ENCODE measurements around the gene NAV1. TPM values are rescaled to one million over a fixed set of nuclear protein-coding genes. Genes with fewer than 3 reads are reported as not detected.
A peak's percentile ranks its signal among the peaks of the same experiment; 100 is the strongest.

NAV1 gene
- total and polyA plus RNA-seq, 9 of the 15 experiments (the other 6 are each of a cell fraction or from before 2014, with no cell fraction given), result 0.91 to 16.8 (median 3.2) TPM

DNA sequence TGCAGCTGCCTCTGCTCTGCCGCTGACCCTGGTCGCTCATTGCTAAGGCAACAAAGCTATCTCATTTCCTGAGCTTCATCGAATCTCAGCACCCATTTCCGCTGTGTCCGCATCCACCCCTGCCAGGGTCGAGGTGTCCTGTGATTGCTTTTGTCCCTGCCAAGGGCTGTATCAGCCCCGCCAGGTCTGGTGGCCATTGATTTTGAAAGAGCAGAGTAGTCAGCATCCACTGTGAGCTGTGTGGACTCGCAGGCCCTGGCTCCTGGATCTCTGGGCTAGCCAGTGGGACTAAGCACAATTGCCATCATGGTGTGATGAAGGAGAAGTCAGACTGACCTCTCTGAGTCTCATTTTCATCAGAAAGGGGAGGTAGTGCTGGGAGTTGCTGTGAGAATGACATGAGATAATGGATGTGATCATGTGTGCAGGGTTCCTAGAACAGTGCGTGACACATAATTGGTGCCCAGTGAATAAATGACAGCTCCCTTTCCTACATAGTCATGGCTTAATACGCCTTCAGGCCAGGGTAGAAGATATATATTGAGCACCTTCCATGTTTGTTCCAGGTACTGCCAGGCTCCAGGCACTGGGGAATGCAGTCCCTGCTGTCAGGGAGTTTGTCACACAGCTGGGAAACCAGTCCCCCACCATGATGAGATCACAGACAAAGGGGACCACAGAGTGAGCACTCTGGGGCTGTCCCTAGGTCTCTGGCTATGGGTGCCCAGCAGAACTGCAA, 32.1 kb downstream of the NAV1 start (continued):
- peak; percentile 26 to 80; a peak in 2 of 4 replicates for TF ChIP-seq RCOR1 (IDR thresholded peaks at IDR 0.05; ENCODE audit: borderline replicate concordance in 1 of 2, low read depth in 2 of 2, low read length in 2 of 2)
- TF ChIP-seq, protein P1, sequence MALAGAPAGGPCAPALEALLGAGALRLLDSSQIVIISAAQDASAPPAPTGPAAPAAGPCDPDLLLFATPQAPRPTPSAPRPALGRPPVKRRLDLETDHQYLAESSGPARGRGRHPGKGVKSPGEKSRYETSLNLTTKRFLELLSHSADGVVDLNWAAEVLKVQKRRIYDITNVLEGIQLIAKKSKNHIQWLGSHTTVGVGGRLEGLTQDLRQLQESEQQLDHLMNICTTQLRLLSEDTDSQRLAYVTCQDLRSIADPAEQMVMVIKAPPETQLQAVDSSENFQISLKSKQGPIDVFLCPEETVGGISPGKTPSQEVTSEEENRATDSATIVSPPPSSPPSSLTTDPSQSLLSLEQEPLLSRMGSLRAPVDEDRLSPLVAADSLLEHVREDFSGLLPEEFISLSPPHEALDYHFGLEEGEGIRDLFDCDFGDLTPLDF (CRISPR knock-in tag; IDR thresholded peaks at IDR 0.05), result 0 out of 2 replicates have a peak, but pooled peaks have one; percentile 38
- TF ChIP-seq, protein P2, sequence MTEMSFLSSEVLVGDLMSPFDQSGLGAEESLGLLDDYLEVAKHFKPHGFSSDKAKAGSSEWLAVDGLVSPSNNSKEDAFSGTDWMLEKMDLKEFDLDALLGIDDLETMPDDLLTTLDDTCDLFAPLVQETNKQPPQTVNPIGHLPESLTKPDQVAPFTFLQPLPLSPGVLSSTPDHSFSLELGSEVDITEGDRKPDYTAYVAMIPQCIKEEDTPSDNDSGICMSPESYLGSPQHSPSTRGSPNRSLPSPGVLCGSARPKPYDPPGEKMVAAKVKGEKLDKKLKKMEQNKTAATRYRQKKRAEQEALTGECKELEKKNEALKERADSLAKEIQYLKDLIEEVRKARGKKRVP (CRISPR knock-in tag; IDR thresholded peaks at IDR 0.05), result 0 out of 2 replicates have a peak, but pooled peaks have one; percentile 27
- TF ChIP-seq NR2C1 (IDR thresholded peaks at IDR 0.05), result no peak
- TF ChIP-seq NR2C1 (tag; IDR thresholded peaks at IDR 0.05), result peak; percentile 48; the same call in 1 of the 2 replicates
- TF ChIP-seq, protein P3, sequence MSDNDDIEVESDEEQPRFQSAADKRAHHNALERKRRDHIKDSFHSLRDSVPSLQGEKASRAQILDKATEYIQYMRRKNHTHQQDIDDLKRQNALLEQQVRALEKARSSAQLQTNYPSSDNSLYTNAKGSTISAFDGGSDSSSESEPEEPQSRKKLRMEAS (CRISPR knock-in tag; IDR thresholded peaks at IDR 0.05), result 0 out of 2 replicates have a peak, but pooled peaks have one; percentile 28
- TF ChIP-seq SLC30A9 (CRISPR knock-in tag; IDR thresholded peaks at IDR 0.05), result no peak
- TF ChIP-seq PHF21A (IDR thresholded peaks at IDR 0.05; ENCODE audit: borderline replicate concordance, low read depth), result no peak
- TF ChIP-seq FOXA3 (CRISPR knock-in tag; conservative IDR thresholded peaks at IDR 0.05 in 1 of 2, IDR thresholded peaks at IDR 0.05 in 1 of 2), result 0 out of 4 replicates have a peak, but pooled peaks of 1 of the 2 experiments have one; percentile 2
- TF ChIP-seq HDAC2 (IDR thresholded peaks at IDR 0.05), result 0 out of 2 replicates have a peak, but pooled peaks have one; percentile 67
- TF ChIP-seq, protein P4, sequence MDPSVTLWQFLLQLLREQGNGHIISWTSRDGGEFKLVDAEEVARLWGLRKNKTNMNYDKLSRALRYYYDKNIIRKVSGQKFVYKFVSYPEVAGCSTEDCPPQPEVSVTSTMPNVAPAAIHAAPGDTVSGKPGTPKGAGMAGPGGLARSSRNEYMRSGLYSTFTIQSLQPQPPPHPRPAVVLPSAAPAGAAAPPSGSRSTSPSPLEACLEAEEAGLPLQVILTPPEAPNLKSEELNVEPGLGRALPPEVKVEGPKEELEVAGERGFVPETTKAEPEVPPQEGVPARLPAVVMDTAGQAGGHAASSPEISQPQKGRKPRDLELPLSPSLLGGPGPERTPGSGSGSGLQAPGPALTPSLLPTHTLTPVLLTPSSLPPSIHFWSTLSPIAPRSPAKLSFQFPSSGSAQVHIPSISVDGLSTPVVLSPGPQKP (CRISPR knock-in tag; IDR thresholded peaks at IDR 0.05), result no peak
- TF ChIP-seq CBFA2T2 (conservative IDR thresholded peaks at IDR 0.05), result no peak
- peak; percentile 16 to 37; a peak in 1 of 4 replicates for TF ChIP-seq NRF1 (conservative IDR thresholded peaks at IDR 0.05 in 1 of 2, IDR thresholded peaks at IDR 0.05 in 1 of 2)
- TF ChIP-seq, protein P5, sequence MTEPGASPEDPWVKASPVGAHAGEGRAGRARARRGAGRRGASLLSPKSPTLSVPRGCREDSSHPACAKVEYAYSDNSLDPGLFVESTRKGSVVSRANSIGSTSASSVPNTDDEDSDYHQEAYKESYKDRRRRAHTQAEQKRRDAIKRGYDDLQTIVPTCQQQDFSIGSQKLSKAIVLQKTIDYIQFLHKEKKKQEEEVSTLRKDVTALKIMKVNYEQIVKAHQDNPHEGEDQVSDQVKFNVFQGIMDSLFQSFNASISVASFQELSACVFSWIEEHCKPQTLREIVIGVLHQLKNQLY (CRISPR knock-in tag; conservative IDR thresholded peaks at IDR 0.05), result no peak
- TF ChIP-seq, protein P6, sequence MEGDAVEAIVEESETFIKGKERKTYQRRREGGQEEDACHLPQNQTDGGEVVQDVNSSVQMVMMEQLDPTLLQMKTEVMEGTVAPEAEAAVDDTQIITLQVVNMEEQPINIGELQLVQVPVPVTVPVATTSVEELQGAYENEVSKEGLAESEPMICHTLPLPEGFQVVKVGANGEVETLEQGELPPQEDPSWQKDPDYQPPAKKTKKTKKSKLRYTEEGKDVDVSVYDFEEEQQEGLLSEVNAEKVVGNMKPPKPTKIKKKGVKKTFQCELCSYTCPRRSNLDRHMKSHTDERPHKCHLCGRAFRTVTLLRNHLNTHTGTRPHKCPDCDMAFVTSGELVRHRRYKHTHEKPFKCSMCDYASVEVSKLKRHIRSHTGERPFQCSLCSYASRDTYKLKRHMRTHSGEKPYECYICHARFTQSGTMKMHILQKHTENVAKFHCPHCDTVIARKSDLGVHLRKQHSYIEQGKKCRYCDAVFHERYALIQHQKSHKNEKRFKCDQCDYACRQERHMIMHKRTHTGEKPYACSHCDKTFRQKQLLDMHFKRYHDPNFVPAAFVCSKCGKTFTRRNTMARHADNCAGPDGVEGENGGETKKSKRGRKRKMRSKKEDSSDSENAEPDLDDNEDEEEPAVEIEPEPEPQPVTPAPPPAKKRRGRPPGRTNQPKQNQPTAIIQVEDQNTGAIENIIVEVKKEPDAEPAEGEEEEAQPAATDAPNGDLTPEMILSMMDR (IDR thresholded peaks at IDR 0.05 in 2 of 3, conservative IDR thresholded peaks at IDR 0.05 in 1 of 3; ENCODE audit: insufficient read depth in 2 of 3, low read depth in 1 of 3, low read length in 3 of 3), result no peak
- no peak for TF ChIP-seq ZNF282 (CRISPR knock-in tag; IDR thresholded peaks at IDR 0.05)
- peak; percentile 48 for TF ChIP-seq CXXC5 (CRISPR knock-in tag; IDR thresholded peaks at IDR 0.05)
- peak; percentile 58; the same call in 1 of the 2 replicates for TF ChIP-seq ATF7 (IDR thresholded peaks at IDR 0.05)
- TF ChIP-seq PTTG1 (tag; IDR thresholded peaks at IDR 0.05; ENCODE audit: low read depth), result peak; percentile 27; the same call in 1 of the 2 replicates

All from K562 (cell line).